HepG2 (cell line): Measurements from ENCODE around the gene ZBTB46. TPM values are rescaled to one million over a fixed set of nuclear protein-coding genes. Genes with fewer than 3 reads are reported as not detected.

Experiments
- AHR ChIP-seq: IDR thresholded peaks from 2 replicates; pipeline ENCODE4 v1.6.1; 2018; ENCODE audit warnings: missing genetic modification reagents, missing compliant biosample characterization
- ARNT2 ChIP-seq: sonication (generic); formaldehyde crosslinking; IDR thresholded peaks from 2 replicates; pipeline ENCODE4 v1.8.0; 2022; ENCODE audit warnings: mild to moderate bottlenecking, low read depth, missing genetic modification reagents, moderate library complexity
- DPF2 ChIP-seq: sonication (generic); formaldehyde crosslinking; IDR thresholded peaks from 2 replicates; pipeline ENCODE4 v1.4.0; 2020; ENCODE audit warnings: mild to moderate bottlenecking, low read depth, missing genetic modification reagents, borderline replicate concordance
- HDAC6 ChIP-seq: fragments of 200-600 bp; sonication (generic); IDR thresholded peaks from 2 replicates; pipeline ENCODE4 v1.7.0; 2017; ENCODE audit warnings: mild to moderate bottlenecking, antibody characterized with exemption, low read length, low read depth
- HMGXB4 ChIP-seq, 2 experiments: sonication (generic) in 1 of 2; formaldehyde crosslinking in 1 of 2; IDR thresholded peaks; 2 replicates each; pipeline versions ENCODE4 v1.4.0 to v1.6.1; 2018 to 2020; ENCODE audit warnings: missing genetic modification reagents in 2 of 2, borderline replicate concordance in 1 of 2, low read depth in 1 of 2, mild to moderate bottlenecking in 1 of 2, missing biosample characterization in 1 of 2
- KDM5B ChIP-seq: sonication (generic); formaldehyde crosslinking; IDR thresholded peaks from 2 replicates; pipeline ENCODE4 v1.4.0; 2020; ENCODE audit warnings: missing genetic modification reagents, mild to moderate bottlenecking, borderline replicate concordance
- MBD4 ChIP-seq: IDR thresholded peaks from 2 replicates; pipeline ENCODE4 v1.6.1; 2012; ENCODE audit warnings: low read length, inconsistent platforms, borderline replicate concordance
- MED1 ChIP-seq: sonication (generic); formaldehyde crosslinking; IDR thresholded peaks from 2 replicates; pipeline ENCODE4 v1.4.0; 2020; ENCODE audit warnings: missing genetic modification reagents
- MTA1 ChIP-seq: sonication (generic); formaldehyde crosslinking; IDR thresholded peaks from 2 replicates; pipeline ENCODE4 v1.4.0; 2020; ENCODE audit warnings: missing genetic modification reagents, mild to moderate bottlenecking, borderline replicate concordance
- NFIB ChIP-seq: sonication (generic); formaldehyde crosslinking; IDR thresholded peaks from 2 replicates; pipeline ENCODE4 v1.9.0; 2021; ENCODE audit warnings: missing genetic modification reagents, mild to moderate bottlenecking, borderline replicate concordance
- SMYD3 ChIP-seq: sonication (generic); formaldehyde crosslinking; IDR thresholded peaks from 2 replicates; pipeline ENCODE4 v1.8.1; 2023; ENCODE audit warnings: mild to moderate bottlenecking, missing genetic modification reagents
- TARDBP ChIP-seq: sonication (generic); formaldehyde crosslinking; IDR thresholded peaks from 2 replicates; pipeline ENCODE4 v1.8.0; 2022; ENCODE audit warnings: mild to moderate bottlenecking, missing genetic modification reagents
- ZBTB10 ChIP-seq: sonication (generic); formaldehyde crosslinking; IDR thresholded peaks from 2 replicates; pipeline ENCODE4 v1.4.0; 2020; ENCODE audit warnings: missing genetic modification reagents, borderline replicate concordance
- ZFP1 ChIP-seq: IDR thresholded peaks from 2 replicates; pipeline ENCODE4 v1.6.1; 2016
- ZFP36L2 ChIP-seq: sonication (generic); formaldehyde crosslinking; IDR thresholded peaks from 2 replicates; pipeline ENCODE4 v1.4.0; 2020; ENCODE audit warnings: missing genetic modification reagents
- ZFP62 ChIP-seq: sonication (generic); formaldehyde crosslinking; IDR thresholded peaks from 2 replicates; pipeline ENCODE4 v1.4.0; 2020; ENCODE audit warnings: missing genetic modification reagents
- ZNF138 ChIP-seq: sonication (generic); formaldehyde crosslinking; IDR thresholded peaks from 2 replicates; pipeline ENCODE4 v1.5.0; 2020; ENCODE audit warnings: mild to moderate bottlenecking, low read depth, missing genetic modification reagents
- ZNF263 ChIP-seq: sonication (generic); formaldehyde crosslinking; IDR thresholded peaks from 2 replicates; pipeline ENCODE4 v1.4.0; 2020; ENCODE audit warnings: missing genetic modification reagents
- ZNF543 ChIP-seq: sonication (generic); formaldehyde crosslinking; IDR thresholded peaks from 2 replicates; pipeline ENCODE4 v1.4.0; 2020; ENCODE audit warnings: mild to moderate bottlenecking, missing genetic modification reagents
- ZNF567 ChIP-seq: sonication (generic); formaldehyde crosslinking; IDR thresholded peaks from 2 replicates; pipeline ENCODE4 v1.8.1; 2023; ENCODE audit warnings: mild to moderate bottlenecking, missing genetic modification reagents, borderline replicate concordance
- ZNF619 ChIP-seq: sonication (generic); formaldehyde crosslinking; IDR thresholded peaks from 2 replicates; pipeline ENCODE4 v1.4.0; 2020; ENCODE audit warnings: mild to moderate bottlenecking, missing genetic modification reagents
- ZNF747 ChIP-seq: sonication (generic); formaldehyde crosslinking; IDR thresholded peaks from 2 replicates; pipeline ENCODE4 v1.8.1; 2023; ENCODE audit warnings: missing genetic modification reagents, mild to moderate bottlenecking, borderline replicate concordance
- ZNF749 ChIP-seq: sonication (generic); formaldehyde crosslinking; IDR thresholded peaks from 2 replicates; pipeline ENCODE4 v1.8.0; 2022; ENCODE audit warnings: mild to moderate bottlenecking, missing genetic modification reagents, moderate library complexity, borderline replicate concordance
- ZNF775 ChIP-seq: sonication (generic); formaldehyde crosslinking; IDR thresholded peaks from 2 replicates; pipeline ENCODE4 v1.4.0; 2020; ENCODE audit warnings: missing genetic modification reagents, mild to moderate bottlenecking, moderate library complexity, borderline replicate concordance
- ZNF781 ChIP-seq: sonication (generic); formaldehyde crosslinking; IDR thresholded peaks from 2 replicates; pipeline ENCODE4 v1.5.1; 2020; ENCODE audit warnings: borderline replicate concordance, mild to moderate bottlenecking, missing genetic modification reagents; ENCODE audit errors: not compliant biosample characterization
- polyA plus RNA-seq, 8 experiments: library from polyadenylated mRNA; depleted of rRNA in 3 of 8; stranded (reverse) in 7 of 8; unstranded in 1 of 8; fragments of >200 nt; fragmentation: Illumina TruSeq in 4 of 8; extraction: Trizol in 4 of 8; gene quantifications; 2 replicates each; pipeline versions ENCODE4 v1.2.1 to v1.2.3, GENCODE V29; 2011 to 2016; ENCODE audit warnings: low read depth in 4 of 8, missing spikeins in 1 of 8, mixed read lengths in 1 of 8; ENCODE audit not compliant: insufficient read depth in 1 of 8
- total RNA-seq, 5 experiments: library from RNA; depleted of rRNA; stranded (reverse); fragments of >200 nt; fragmentation: Illumina TruSeq; extraction: Trizol; gene quantifications; 2 replicates each; pipeline ENCODE4 v1.2.3, GENCODE V29; 2016; ENCODE audit warnings: low read depth in 1 of 5
- TF ChIP-seq, protein P1 (sequence below): IDR thresholded peaks from 2 replicates; pipeline ENCODE4 v1.6.1; 2016; ENCODE audit warnings: low read depth, borderline replicate concordance

Gene ZBTB46
- total and polyA plus RNA-seq, 2 of the 13 experiments (the other 11 are each of a cell fraction or from before 2014, with no cell fraction given), result 1.6 to 13.5 TPM

GRCh38 chr20:63706852-63707557, 124.1 kb downstream of the ZBTB46 start (continued):
- TF ChIP-seq ZNF619 (CRISPR knock-in tag) (no peak; the same call in 1 of the 2 replicates), HMGXB4 (CRISPR knock-in tag; IDR thresholded peaks at IDR 0.05; ENCODE audit: borderline replicate concordance in 1 of 2, low read depth in 1 of 2) (peak; percentile 97), TARDBP (no peak; the same call in 1 of the 2 replicates), MBD4 (no peak), AHR (CRISPR knock-in tag) (no peak), ZNF747 (CRISPR knock-in tag) (no peak), ZNF567 (CRISPR knock-in tag) (no peak), ZNF775 (CRISPR knock-in tag) (0 out of 2 replicates have a peak, but pooled peaks have one; percentile 58), ZFP36L2 (CRISPR knock-in tag) (peak; percentile 46; the same call in 1 of the 2 replicates), ZFP1 (CRISPR knock-in tag) (0 out of 2 replicates have a peak, but pooled peaks have one; percentile 21), ZFP62 (CRISPR knock-in tag) (no peak), ZBTB10 (CRISPR knock-in tag) (no peak), MED1 (CRISPR knock-in tag) (peak; percentile 50; the same call in 1 of the 2 replicates), HDAC6 (no peak), ZNF781 (CRISPR knock-in tag) (no peak), ZNF543 (no peak; the same call in 1 of the 2 replicates), NFIB (CRISPR knock-in tag) (no peak; the same call in 1 of the 2 replicates), MTA1 (CRISPR knock-in tag) (peak; percentile 73), KDM5B (CRISPR knock-in tag) (no peak; the same call in 1 of the 2 replicates), SMYD3 (CRISPR knock-in tag) (no peak), ZNF749 (0 out of 2 replicates have a peak, but pooled peaks have one; percentile 24), ZNF263 (peak; percentile 96), ARNT2 (CRISPR knock-in tag) (no peak), ZNF138 (no peak), DPF2 (CRISPR knock-in tag) (peak; percentile 42; the same call in 1 of the 2 replicates)
- TF ChIP-seq, protein P1, sequence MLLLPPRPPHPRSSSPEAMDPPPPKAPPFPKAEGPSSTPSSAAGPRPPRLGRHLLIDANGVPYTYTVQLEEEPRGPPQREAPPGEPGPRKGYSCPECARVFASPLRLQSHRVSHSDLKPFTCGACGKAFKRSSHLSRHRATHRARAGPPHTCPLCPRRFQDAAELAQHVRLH (CRISPR knock-in tag), result 0 out of 2 replicates have a peak, but pooled peaks have one; percentile 56
